Loucy (cell line): ENCODE measurements around the gene MMP3.

Experiments used
- H2AFZ ChIP-seq: fragments of 200-600 bp; sonication (generic); 2 replicates; pipeline ENCODE4 v1.6.0; 2016; ENCODE audit warnings: antibody characterized with exemption, mild to moderate bottlenecking, low read length, moderate library complexity
- H3F3A ChIP-seq: fragments of 200-600 bp; 2 replicates; pipeline ENCODE4 v1.6.0; 2016; ENCODE audit warnings: antibody characterized with exemption, low read depth, mild to moderate bottlenecking
- H3K27me3 ChIP-seq: fragments of 200-600 bp; sonication (generic); 2 replicates; pipeline ENCODE4 v1.6.1; 2014; ENCODE audit warnings: low read length, mild to moderate bottlenecking; ENCODE audit not compliant: insufficient read depth, poor library complexity, severe bottlenecking
- H3K36me3 ChIP-seq: fragments of 200-600 bp; sonication (generic); 2 replicates; pipeline ENCODE4 v1.6.1; 2016; ENCODE audit warnings: low read length; ENCODE audit not compliant: insufficient read depth
- H3K4me1 ChIP-seq: fragments of 200-600 bp; sonication (generic); 2 replicates; pipeline ENCODE4 v1.5.1; 2014; ENCODE audit warnings: low read length, mild to moderate bottlenecking; ENCODE audit not compliant: insufficient read depth, poor library complexity, severe bottlenecking
- H3K4me2 ChIP-seq: fragments of 200-600 bp; sonication (generic); 2 replicates; pipeline ENCODE4 v1.6.0; 2014; ENCODE audit warnings: antibody characterized with exemption, low read length, low read depth, mild to moderate bottlenecking; ENCODE audit not compliant: poor library complexity, severe bottlenecking
- H3K4me3 ChIP-seq: fragments of 200-600 bp; sonication (generic); 2 replicates; pipeline ENCODE4 v1.5.1; 2014; ENCODE audit warnings: low read length, mild to moderate bottlenecking, mixed read lengths; ENCODE audit not compliant: poor library complexity, severe bottlenecking
- H3K79me2 ChIP-seq: fragments of 200-600 bp; sonication (generic); 2 replicates; pipeline ENCODE4 v1.6.1; 2014; ENCODE audit warnings: low read length; ENCODE audit not compliant: insufficient read depth
- H3K9ac ChIP-seq: fragments of 200-600 bp; sonication (generic); 2 replicates; pipeline ENCODE4 v1.6.0; 2014; ENCODE audit warnings: mild to moderate bottlenecking, low read depth, low read length, moderate library complexity; ENCODE audit not compliant: poor library complexity, severe bottlenecking
- H3K9me2 ChIP-seq: fragments of 200-600 bp; sonication (generic); replicated peaks from 2 replicates; pipeline ENCODE4 v1.6.1; 2016; ENCODE audit warnings: low read depth, low read length, mixed read lengths
- H3K9me3 ChIP-seq: fragments of 200-600 bp; sonication (generic); 2 replicates; pipeline ENCODE4 v1.6.1; 2014; ENCODE audit warnings: mild to moderate bottlenecking, antibody characterized with exemption, low read length, low read depth; ENCODE audit not compliant: insufficient read depth
- H4K20me1 ChIP-seq: fragments of 200-600 bp; sonication (generic); 2 replicates; pipeline ENCODE4 v1.6.0; 2014; ENCODE audit warnings: antibody characterized with exemption, low read length, mild to moderate bottlenecking; ENCODE audit not compliant: insufficient read depth, poor library complexity, severe bottlenecking
- EZH2phosphoT487 ChIP-seq: fragments of 200-600 bp; IDR thresholded peaks from 2 replicates; pipeline ENCODE4 v1.6.1; 2018; ENCODE audit warnings: antibody characterized with exemption, mild to moderate bottlenecking, moderate library complexity, borderline replicate concordance
- TF ChIP-seq, protein P1 (sequence below): fragments of 200-600 bp; sonication (generic); conservative IDR thresholded peaks from 2 replicates; pipeline ENCODE4 v1.5.1; 2014; ENCODE audit warnings: mild to moderate bottlenecking, antibody characterized with exemption, low read length

The MMP3 gene

DNA sequence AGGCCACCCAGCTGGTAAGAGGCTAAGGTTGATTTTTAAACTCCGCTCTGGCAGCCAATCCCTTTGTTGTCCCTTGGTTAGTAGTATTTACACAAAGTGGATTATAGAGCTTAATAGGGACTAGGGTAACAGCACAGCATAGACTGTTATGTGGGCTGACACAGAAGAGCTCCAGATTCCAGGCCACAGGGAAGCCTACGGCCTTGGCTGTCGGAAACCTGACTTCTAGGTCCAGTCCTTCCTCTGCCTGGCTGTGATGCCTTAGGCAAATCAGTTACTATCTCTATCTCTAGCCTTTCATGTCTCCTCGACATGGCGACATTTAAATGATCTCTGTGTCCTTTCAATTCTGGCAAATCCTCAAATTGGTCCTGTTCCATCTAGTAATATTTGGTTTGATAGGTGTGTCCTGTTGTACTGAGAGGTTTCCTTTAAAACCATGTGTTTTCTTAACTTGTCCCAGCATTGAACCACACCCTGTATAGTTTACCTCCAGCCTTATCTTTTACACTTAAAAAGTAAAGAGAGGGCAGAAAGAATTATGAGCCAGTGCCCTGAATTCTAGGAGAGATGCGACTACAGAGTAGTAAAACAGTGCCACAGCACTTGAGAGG lies 49.6 kb downstream of the MMP3 start:
- Histone ChIP-seq H3K4me1 (no peaks in the 10 kb centered on the region), H2AFZ (0 out of 2 replicates have a peak overlapping the region, but pooled peaks have one; percentile 53), H3K36me3 (no peaks in the 10 kb centered on the region), H3F3A (no peaks in the 10 kb centered on the region), H3K4me3 (no peak overlapping the region), H4K20me1 (no peaks in the 10 kb centered on the region), H3K79me2 (no peaks in the 10 kb centered on the region), H3K9ac (no peak overlapping the region), H3K27me3 (no peaks in the 10 kb centered on the region), H3K9me3 (no peaks in the 10 kb centered on the region), H3K9me2 (no peaks in the 10 kb centered on the region), H3K4me2 (no peak overlapping the region)
- TF ChIP-seq, protein P1, sequence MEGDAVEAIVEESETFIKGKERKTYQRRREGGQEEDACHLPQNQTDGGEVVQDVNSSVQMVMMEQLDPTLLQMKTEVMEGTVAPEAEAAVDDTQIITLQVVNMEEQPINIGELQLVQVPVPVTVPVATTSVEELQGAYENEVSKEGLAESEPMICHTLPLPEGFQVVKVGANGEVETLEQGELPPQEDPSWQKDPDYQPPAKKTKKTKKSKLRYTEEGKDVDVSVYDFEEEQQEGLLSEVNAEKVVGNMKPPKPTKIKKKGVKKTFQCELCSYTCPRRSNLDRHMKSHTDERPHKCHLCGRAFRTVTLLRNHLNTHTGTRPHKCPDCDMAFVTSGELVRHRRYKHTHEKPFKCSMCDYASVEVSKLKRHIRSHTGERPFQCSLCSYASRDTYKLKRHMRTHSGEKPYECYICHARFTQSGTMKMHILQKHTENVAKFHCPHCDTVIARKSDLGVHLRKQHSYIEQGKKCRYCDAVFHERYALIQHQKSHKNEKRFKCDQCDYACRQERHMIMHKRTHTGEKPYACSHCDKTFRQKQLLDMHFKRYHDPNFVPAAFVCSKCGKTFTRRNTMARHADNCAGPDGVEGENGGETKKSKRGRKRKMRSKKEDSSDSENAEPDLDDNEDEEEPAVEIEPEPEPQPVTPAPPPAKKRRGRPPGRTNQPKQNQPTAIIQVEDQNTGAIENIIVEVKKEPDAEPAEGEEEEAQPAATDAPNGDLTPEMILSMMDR: no peak
- TF ChIP-seq EZH2phosphoT487: no peak

DNA sequence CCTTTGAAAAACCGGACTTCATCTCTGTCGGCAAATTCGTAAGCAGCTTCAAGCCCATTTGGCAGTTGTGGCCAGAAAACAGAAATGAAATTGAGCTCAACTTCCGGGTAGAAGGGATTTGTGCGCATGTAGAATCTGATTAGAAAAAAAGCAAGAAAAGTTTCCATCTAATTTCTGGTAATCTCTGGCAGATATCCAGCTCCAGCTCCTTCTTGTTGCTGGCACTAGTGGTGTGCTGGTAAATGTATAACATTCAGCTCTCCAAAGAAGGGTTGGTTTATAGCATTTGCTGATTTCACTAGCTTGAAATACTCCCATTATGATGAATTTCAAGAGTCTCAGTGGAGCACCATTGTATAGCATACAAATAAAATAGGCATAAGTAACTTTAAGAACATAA lies 50.8 kb downstream of the MMP3 start:
- H3K9me3 ChIP-seq: no peaks in the 10 kb centered on the region
- H3K4me2 ChIP-seq: no peak overlapping the region
- no peak overlapping the region for H2AFZ ChIP-seq
- H3K27me3 ChIP-seq: no peaks in the 10 kb centered on the region
- no peak overlapping the region for H3K9ac ChIP-seq
- no peaks in the 10 kb centered on the region for H3K4me1 ChIP-seq
- H3K4me3 ChIP-seq: no peak overlapping the region
- H3K9me2 ChIP-seq: no peaks in the 10 kb centered on the region
- H3K36me3 ChIP-seq: no peaks in the 10 kb centered on the region
- no peak for TF ChIP-seq EZH2phosphoT487
- TF ChIP-seq, protein P1: no peak
- H3F3A ChIP-seq: no peaks in the 10 kb centered on the region
- H3K79me2 ChIP-seq: no peaks in the 10 kb centered on the region
- no peaks in the 10 kb centered on the region for H4K20me1 ChIP-seq

DNA sequence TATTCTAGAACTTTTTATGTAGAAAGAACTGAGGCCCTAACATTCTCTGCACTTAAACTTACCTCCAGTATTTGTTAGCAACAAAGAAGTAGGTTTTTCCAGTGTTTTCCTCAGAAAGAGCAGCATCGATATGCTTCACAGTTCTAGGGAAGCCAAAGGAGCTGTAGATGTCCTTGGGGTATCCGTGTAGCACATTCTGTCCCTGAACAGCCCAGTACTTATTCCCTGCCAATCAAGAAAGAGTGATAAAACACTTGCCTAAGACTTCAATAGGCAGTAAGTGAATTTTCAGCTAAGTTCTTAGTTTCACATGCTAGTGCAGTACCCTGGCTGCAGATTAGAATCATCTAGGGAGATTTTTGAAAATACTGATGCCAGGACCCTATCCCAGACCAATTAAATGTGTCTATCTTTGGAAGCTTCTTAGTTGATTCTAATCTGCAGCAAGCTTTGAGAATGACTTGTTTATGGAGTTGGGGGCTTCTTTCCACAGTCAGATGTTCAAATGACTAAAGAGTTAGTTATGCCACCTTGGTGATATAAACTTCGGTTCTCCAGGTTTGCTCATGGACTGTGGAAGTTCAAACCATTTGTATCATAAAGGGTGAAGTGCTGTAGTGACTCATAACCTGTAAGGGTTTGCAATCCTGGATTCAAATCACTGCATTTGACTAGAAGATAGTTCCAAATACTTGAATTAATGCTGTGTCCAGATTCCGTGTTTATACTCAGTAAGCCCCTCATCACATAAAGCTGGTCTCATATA lies 52.0 kb downstream of the MMP3 start:
- no peaks in the 10 kb centered on the region for H3F3A ChIP-seq
- no peak overlapping the region for H3K9ac ChIP-seq
- no peaks in the 10 kb centered on the region for H3K36me3 ChIP-seq
- H2AFZ ChIP-seq: no peak overlapping the region
- H4K20me1 ChIP-seq: no peaks in the 10 kb centered on the region
- no peak overlapping the region for H3K4me2 ChIP-seq
- no peaks in the 10 kb centered on the region for H3K79me2 ChIP-seq
- H3K9me2 ChIP-seq: no peaks in the 10 kb centered on the region
- H3K9me3 ChIP-seq: no peaks in the 10 kb centered on the region
- TF ChIP-seq, protein P1: no peak
- H3K4me1 ChIP-seq: no peaks in the 10 kb centered on the region
- no peaks in the 10 kb centered on the region for H3K27me3 ChIP-seq
- no peak overlapping the region for H3K4me3 ChIP-seq
